ENCODE measurements around the gene ZNF786. TPM values are rescaled to one million over a fixed set of nuclear protein-coding genes. Genes with fewer than 3 reads are reported as not detected.
A peak's percentile ranks its signal among the peaks of the same experiment; 100 is the strongest.

ZNF786 gene
- total and polyA plus RNA-seq, 9 of the 15 experiments (the other 6 are each of a cell fraction or from before 2014, with no cell fraction given), result 0.31 to 5.4 (median 3.0) TPM

- TF ChIP-seq ZBTB40 (IDR thresholded peaks at IDR 0.05) (peak; percentile 43; the same call in 1 of the 2 replicates), ZBTB40 (CRISPR knock-in tag; IDR thresholded peaks at IDR 0.05) (no peak), ZNF740 (CRISPR knock-in tag; IDR thresholded peaks at IDR 0.05) (peak; percentile 40; the same call in 1 of the 2 replicates), ZNF740 (tag; IDR thresholded peaks at IDR 0.05) (no peak), PTBP1 (IDR thresholded peaks at IDR 0.05; ENCODE audit: low read depth, low read length) (no peak), MAX (CRISPR knock-in tag; IDR thresholded peaks at IDR 0.05) (no peak), HDAC8 (tag; IDR thresholded peaks at IDR 0.05) (no peak), CHD2 (IDR thresholded peaks at IDR 0.05; ENCODE audit: low read depth, low read length) (no peak), NFIX (CRISPR knock-in tag; IDR thresholded peaks at IDR 0.05; ENCODE audit: low read depth) (no peak), ZBTB7A (IDR thresholded peaks at IDR 0.05; ENCODE audit: borderline replicate concordance, control insufficient read depth, low read depth, low read length) (peak; percentile 65; the same call in 1 of the 2 replicates), TAF9B (IDR thresholded peaks at IDR 0.05; ENCODE audit: partially characterized antibody) (peak; percentile 41), KHSRP (IDR thresholded peaks at IDR 0.05) (no peak), ZNF511 (CRISPR knock-in tag; IDR thresholded peaks at IDR 0.05) (no peak), ZNF280A (IDR thresholded peaks at IDR 0.05; ENCODE audit: low read depth, partially characterized antibody) (no peak), ZBED1 (IDR thresholded peaks at IDR 0.05) (0 out of 2 replicates have a peak, but pooled peaks have one; percentile 19), PTTG1 (tag; IDR thresholded peaks at IDR 0.05; ENCODE audit: low read depth) (no peak)
Measured at GRCh38 chr7:149027611-149028345, 62.7 kb downstream of the ZNF786 start (continued).
